KMS-11 (cell line): Measurements from ENCODE around the gene ZNF423.

Source experiments
- H2AFZ ChIP-seq: fragments of 200-600 bp; sonication (generic); 2 replicates; pipeline ENCODE4 v1.6.1; 2016; ENCODE audit warnings: antibody characterized with exemption, mixed run types, low read depth
- H3K27ac ChIP-seq: fragments of 200-600 bp; sonication (generic); 2 replicates; pipeline ENCODE4 v1.6.1; 2016; ENCODE audit warnings: mild to moderate bottlenecking, mixed run types
- H3K27me3 ChIP-seq: fragments of 200-600 bp; sonication (generic); 2 replicates; pipeline ENCODE4 v1.6.1; 2017; ENCODE audit warnings: mild to moderate bottlenecking, low read depth, mixed run types, moderate library complexity; ENCODE audit not compliant: insufficient read depth
- H3K36me3 ChIP-seq: fragments of 200-600 bp; sonication (generic); 2 replicates; pipeline ENCODE4 v1.6.1; 2017; ENCODE audit warnings: mild to moderate bottlenecking, mixed run types; ENCODE audit not compliant: insufficient read depth
- H3K4me1 ChIP-seq: fragments of 200-600 bp; sonication (generic); 2 replicates; pipeline ENCODE4 v1.6.1; 2016; ENCODE audit warnings: mild to moderate bottlenecking, low read depth, mixed run types; ENCODE audit not compliant: poor library complexity, severe bottlenecking
- H3K4me2 ChIP-seq: fragments of 200-600 bp; sonication (generic); 2 replicates; pipeline ENCODE4 v1.7.0; 2016; ENCODE audit warnings: mild to moderate bottlenecking, mixed run types
- H3K4me3 ChIP-seq: fragments of 200-600 bp; sonication (generic); IDR thresholded peaks from 2 replicates; pipeline ENCODE4 v1.6.1; 2017; ENCODE audit warnings: low read depth, low read length, mixed read lengths; ENCODE audit not compliant: insufficient read depth
- H3K79me2 ChIP-seq: fragments of 200-600 bp; sonication (generic); 2 replicates; pipeline ENCODE4 v1.6.1; 2016; ENCODE audit warnings: low read depth, mixed run types; ENCODE audit not compliant: insufficient read depth
- H3K9ac ChIP-seq: fragments of 200-600 bp; sonication (generic); 2 replicates; pipeline ENCODE4 v1.6.1; 2016; ENCODE audit warnings: mild to moderate bottlenecking, mixed run types
- H4K20me1 ChIP-seq: fragments of 200-600 bp; sonication (generic); 2 replicates; pipeline ENCODE4 v1.6.1; 2016; ENCODE audit warnings: mild to moderate bottlenecking, mixed run types; ENCODE audit not compliant: insufficient read depth
- TF ChIP-seq, protein P1 (sequence below): fragments of 200-600 bp; sonication (generic); conservative IDR thresholded peaks from 2 replicates; pipeline ENCODE4 v1.6.1; 2017; ENCODE audit warnings: low read depth, mild to moderate bottlenecking, antibody characterized with exemption, low read length, moderate library complexity, mixed read lengths

The ZNF423 gene

DNA sequence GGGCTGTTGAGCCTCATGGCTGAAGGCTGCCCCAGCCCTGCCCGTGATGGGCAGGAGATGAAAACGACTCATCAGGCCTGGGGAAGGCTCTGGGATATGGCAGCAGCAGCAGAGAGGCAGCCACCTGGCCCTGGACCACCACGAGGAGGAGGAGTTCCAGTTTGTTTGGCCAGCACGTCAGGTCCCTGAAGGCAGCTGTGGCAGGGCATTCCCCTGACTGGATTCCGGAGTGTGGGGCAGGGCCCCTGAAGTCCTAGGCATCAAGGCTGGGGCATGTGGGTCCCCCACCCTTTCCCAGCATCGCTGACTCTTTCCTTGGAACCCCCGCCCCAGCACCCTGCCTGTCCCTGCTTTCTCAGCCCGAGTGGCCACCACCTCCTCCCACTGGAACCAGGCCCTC lies 197.4 kb downstream of the ZNF423 start:
- Histone ChIP-seq H3K9ac (no peak overlapping the region), H3K27me3 (no peaks in the 10 kb centered on the region; the same call in 1 of the 2 replicates), H3K36me3 (no peaks in the 10 kb centered on the region), H2AFZ (no peak overlapping the region), H3K4me3 (no peak overlapping the region), H3K4me1 (no peaks in the 10 kb centered on the region), H4K20me1 (no peaks in the 10 kb centered on the region), H3K4me2 (no peak overlapping the region), H3K79me2 (no peaks in the 10 kb centered on the region), H3K27ac (no peak overlapping the region)
- TF ChIP-seq, protein P1, sequence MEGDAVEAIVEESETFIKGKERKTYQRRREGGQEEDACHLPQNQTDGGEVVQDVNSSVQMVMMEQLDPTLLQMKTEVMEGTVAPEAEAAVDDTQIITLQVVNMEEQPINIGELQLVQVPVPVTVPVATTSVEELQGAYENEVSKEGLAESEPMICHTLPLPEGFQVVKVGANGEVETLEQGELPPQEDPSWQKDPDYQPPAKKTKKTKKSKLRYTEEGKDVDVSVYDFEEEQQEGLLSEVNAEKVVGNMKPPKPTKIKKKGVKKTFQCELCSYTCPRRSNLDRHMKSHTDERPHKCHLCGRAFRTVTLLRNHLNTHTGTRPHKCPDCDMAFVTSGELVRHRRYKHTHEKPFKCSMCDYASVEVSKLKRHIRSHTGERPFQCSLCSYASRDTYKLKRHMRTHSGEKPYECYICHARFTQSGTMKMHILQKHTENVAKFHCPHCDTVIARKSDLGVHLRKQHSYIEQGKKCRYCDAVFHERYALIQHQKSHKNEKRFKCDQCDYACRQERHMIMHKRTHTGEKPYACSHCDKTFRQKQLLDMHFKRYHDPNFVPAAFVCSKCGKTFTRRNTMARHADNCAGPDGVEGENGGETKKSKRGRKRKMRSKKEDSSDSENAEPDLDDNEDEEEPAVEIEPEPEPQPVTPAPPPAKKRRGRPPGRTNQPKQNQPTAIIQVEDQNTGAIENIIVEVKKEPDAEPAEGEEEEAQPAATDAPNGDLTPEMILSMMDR = no peak

DNA sequence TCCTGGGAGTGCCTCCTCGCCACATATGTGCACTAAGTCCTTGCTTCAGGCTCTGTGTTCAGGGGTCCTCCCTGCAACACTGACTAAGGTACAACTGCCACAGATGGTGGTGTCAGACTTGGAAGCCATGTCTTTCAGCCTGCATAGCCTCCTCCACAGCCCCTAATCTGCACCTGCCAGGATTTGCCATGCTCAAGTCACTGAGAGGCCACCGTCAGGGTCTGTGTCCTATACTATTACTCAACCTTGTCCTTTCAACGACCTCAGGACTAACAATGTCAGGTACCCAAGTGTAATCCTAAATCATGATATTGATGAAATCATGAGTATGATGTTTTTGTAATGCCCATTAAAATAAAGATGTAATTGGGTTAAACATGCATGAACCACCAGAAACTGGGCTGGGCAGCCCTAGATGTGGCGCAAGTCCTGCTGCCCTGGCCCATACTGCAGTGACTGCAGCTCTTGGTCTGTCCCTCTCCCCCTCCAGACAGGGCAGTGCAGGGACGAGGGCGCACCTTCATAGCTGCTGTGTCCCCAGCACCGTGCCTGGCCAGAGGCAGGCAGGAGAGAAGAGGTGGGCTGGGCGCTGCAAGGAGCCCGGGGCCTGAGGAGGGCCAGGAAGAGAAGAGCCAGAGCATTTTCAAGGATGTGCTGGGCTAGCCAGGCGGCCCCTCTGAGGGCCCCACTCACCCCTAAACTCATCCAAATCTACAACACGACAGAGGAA lies 198.0 kb downstream of the ZNF423 start:
- H2AFZ ChIP-seq = no peak overlapping the region
- no peaks in the 10 kb centered on the region for H4K20me1 ChIP-seq
- no peaks in the 10 kb centered on the region for H3K4me1 ChIP-seq
- no peak overlapping the region for H3K4me3 ChIP-seq
- no peaks in the 10 kb centered on the region for H3K79me2 ChIP-seq
- no peak overlapping the region for H3K27ac ChIP-seq
- no peak overlapping the region for H3K4me2 ChIP-seq
- no peaks in the 10 kb centered on the region for H3K36me3 ChIP-seq
- no peak overlapping the region for H3K9ac ChIP-seq
- no peaks in the 10 kb centered on the region; the same call in 1 of the 2 replicates for H3K27me3 ChIP-seq
- TF ChIP-seq, protein P1 = no peak

GRCh38 chr16:49654425-49654824 lies 201.5 kb downstream of the ZNF423 start:
- Histone ChIP-seq H3K4me3 (no peak overlapping the region), H3K4me2 (no peak overlapping the region), H3K27me3 (no peaks in the 10 kb centered on the region), H3K9ac (no peak overlapping the region), H3K27ac (no peak overlapping the region), H2AFZ (no peak overlapping the region), H3K36me3 (no peaks in the 10 kb centered on the region), H4K20me1 (no peaks in the 10 kb centered on the region), H3K4me1 (no peaks in the 10 kb centered on the region), H3K79me2 (no peaks in the 10 kb centered on the region)
- TF ChIP-seq, protein P1 = no peak

- no peak overlapping the region for H3K4me2 ChIP-seq
Observed at GRCh38 chr16:49653577-49653976, 202.3 kb downstream of the ZNF423 start.

More at GRCh38 chr16:49653577-49653976, 202.3 kb downstream of the ZNF423 start:
- Histone ChIP-seq H3K4me3 (no peak overlapping the region), H3K9ac (no peak overlapping the region), H3K36me3 (no peaks in the 10 kb centered on the region), H3K4me1 (no peaks in the 10 kb centered on the region), H2AFZ (no peak overlapping the region), H4K20me1 (no peaks in the 10 kb centered on the region), H3K79me2 (no peaks in the 10 kb centered on the region), H3K27me3 (no peaks in the 10 kb centered on the region), H3K27ac (no peak overlapping the region)
- TF ChIP-seq, protein P1 = no peak
